Fibroblast of villous mesenchyme (primary cell): ENCODE data around the gene MMEL1. TPM values are rescaled to one million over a fixed set of nuclear protein-coding genes. Genes with fewer than 3 reads are reported as not detected.
"Not testable (repeated sequence)": the region's sequence is repeated elsewhere in the genome, so short reads cannot be mapped to it uniquely, and the experiment has no call there.

ENCODE experiments used
- DNase-seq: peaks from one replicate; pipeline ENCODE4 v3.0.0-alpha.2; 2010; ENCODE audit warnings: low read depth
- H3K4me3 ChIP-seq: 2 replicates; pipeline ENCODE4 v1.5.1; 2011; ENCODE audit warnings: low read depth, mild to moderate bottlenecking, low read length
- CTCF ChIP-seq: IDR thresholded peaks from 2 replicates; pipeline ENCODE4 v1.5.1; 2012; ENCODE audit warnings: low read depth, mild to moderate bottlenecking, low read length; ENCODE audit not compliant: insufficient read depth
- total RNA-seq: library from RNA; depleted of rRNA; stranded (reverse); fragments of >200 nt; gene quantifications from 2 replicates; pipeline ENCODE4 v1.2.3, GENCODE V29; 2012

Gene MMEL1
- under 0.01 and 0.64 TPM in 2 replicates for total RNA-seq

- no peak for TF ChIP-seq CTCF
- no peak for DNase-seq
- no peak within 1 kb of the TSS for H3K4me3 ChIP-seq
These were observed at the start of gene MMEL1 for GRCh38 chr1:2632561-2633361. MMEL1 (minus strand) TSS chr1:2633016; CDS start chr1:2629484, 3,532 bp downstream.

GRCh38 chr1:2676726-2677125 lies 43.9 kb upstream of the MMEL1 start:
- not testable (repeated sequence) for H3K4me3 ChIP-seq, DNase-seq

GRCh38 chr1:2671656-2672055 lies 38.8 kb upstream of the MMEL1 start:
- H3K4me3 ChIP-seq, DNase-seq: not testable (repeated sequence)

- not testable (repeated sequence) for DNase-seq, H3K4me3 ChIP-seq
These were observed 27.0 kb upstream of the MMEL1 start for GRCh38 chr1:2659806-2660205.

GRCh38 chr1:2657909-2658308 lies 25.1 kb upstream of the MMEL1 start:
- H3K4me3 ChIP-seq, DNase-seq: not testable (repeated sequence)

GRCh38 chr1:2657124-2657523 lies 24.3 kb upstream of the MMEL1 start:
- H3K4me3 ChIP-seq, DNase-seq: not testable (repeated sequence)

GRCh38 chr1:2655598-2656434 lies 23.0 kb upstream of the MMEL1 start:
- H3K4me3 ChIP-seq, result not testable (repeated sequence)

GRCh38 chr1:2654443-2654948 lies 21.7 kb upstream of the MMEL1 start:
- not testable (repeated sequence) for H3K4me3 ChIP-seq, DNase-seq

More at GRCh38 chr1:2655598-2656434, 23.0 kb upstream of the MMEL1 start:
- not testable (repeated sequence) for DNase-seq

GRCh38 chr1:2653741-2654442 lies 21.1 kb upstream of the MMEL1 start:
- not testable (repeated sequence) for H3K4me3 ChIP-seq, DNase-seq

GRCh38 chr1:2652926-2653571 lies 20.2 kb upstream of the MMEL1 start:
- H3K4me3 ChIP-seq, DNase-seq: not testable (repeated sequence)

- not testable (repeated sequence) for DNase-seq, H3K4me3 ChIP-seq
These were observed 19.5 kb upstream of the MMEL1 start for GRCh38 chr1:2652152-2652925.
